Thyroid gland (tissue), 4 donors: ENCODE results near the gene IVD. TPM values are rescaled to one million over a fixed set of nuclear protein-coding genes. Genes with fewer than 3 reads are reported as not detected.

Source experiments
- DNase-seq, 2 donors: peaks; one replicate each; pipeline ENCODE4 v3.0.0-alpha.2; 2019
- H3K27ac ChIP-seq, 3 donors: fragments of 200-600 bp; sonication (generic); 1 replicate in 2 of 3; 2 replicates in 1 of 3; pipeline ENCODE4 v1.5.1; 2016 to 2019; ENCODE audit warnings: mild to moderate bottlenecking in 1 of 3, moderate library complexity in 1 of 3
- H3K27me3 ChIP-seq: fragments of 200-600 bp; sonication (generic); one replicate; pipeline ENCODE4 v1.5.1; 2019
- H3K36me3 ChIP-seq, 2 donors: fragments of 200-600 bp; sonication (generic); one replicate each; pipeline ENCODE4 v1.5.1; 2016 to 2019
- H3K4me1 ChIP-seq, 2 donors: fragments of 200-600 bp; sonication (generic); one replicate each; pipeline ENCODE4 v1.5.1; 2017 to 2019
- H3K4me3 ChIP-seq, 3 donors: fragments of 200-600 bp; sonication (generic); replicated peaks in 1 of 3; 1 replicate in 2 of 3; 2 replicates in 1 of 3; pipeline ENCODE4 v1.5.1; 2016; ENCODE audit warnings: mild to moderate bottlenecking in 1 of 3
- H3K9me3 ChIP-seq: fragments of 200-600 bp; sonication (generic); one replicate; pipeline ENCODE4 v1.5.1; 2017
- POLR2A ChIP-seq, 2 donors: fragments of 450-650 bp; IDR thresholded peaks; one replicate each; pipeline ENCODE4 v1.6.1; 2017; ENCODE audit warnings: antibody characterized with exemption in 2 of 2, mild to moderate bottlenecking in 2 of 2, moderate library complexity in 1 of 2
- WGBS, 2 donors: methylation state at CpG; one replicate each; pipeline ENCODE4 v1.1.5; 2017; 5-methylcytosine and 5-hydroxymethylcytosine counted together
- intact Hi-C: fragments of 100-400 bp; cut with DNase I; formaldehyde crosslinking; loops from one replicate; pipeline ENCODE4 v1.15.1; 2023
- total RNA-seq, 4 donors: library from RNA; depleted of rRNA; stranded (reverse); fragments of >200 nt; gene quantifications; one replicate each; pipeline ENCODE4 v1.2.3, GENCODE V29; 2016
- TF ChIP-seq, protein P1 (sequence below), 6 experiments: fragments of 200-600 bp in 3 of 6; fragments of 450-650 bp in 3 of 6; sonication (generic) in 3 of 6; IDR thresholded peaks; one replicate each; pipeline ENCODE4 v1.5.1; 2016 to 2019; ENCODE audit warnings: antibody characterized with exemption in 6 of 6, mild to moderate bottlenecking in 2 of 6, inconsistent platforms in 1 of 6, moderate library complexity in 1 of 6

IVD gene
- total RNA-seq, 4 donors from 2014 or later, result 393 to 723 (median 539) TPM

DNA sequence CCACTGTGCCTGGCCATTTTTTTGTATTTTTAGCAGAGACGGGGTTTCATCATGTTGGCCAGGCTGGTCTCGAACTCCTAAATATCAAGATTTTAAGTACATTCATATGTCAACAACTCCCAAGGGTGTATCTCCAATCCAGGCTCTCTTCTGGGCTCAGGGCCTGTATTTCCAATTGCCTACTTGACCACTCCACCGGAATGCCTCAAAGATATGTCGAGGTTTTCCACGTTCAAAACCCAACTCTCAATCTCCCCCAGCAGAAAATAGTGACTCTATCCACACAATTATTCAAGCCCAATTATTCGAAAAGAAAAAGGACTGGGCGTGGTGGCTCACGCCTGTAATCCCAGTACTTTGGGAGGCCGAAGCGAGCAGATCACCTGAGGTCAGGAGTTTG is 25.0 kb upstream of the IVD start:
- no peak for TF ChIP-seq POLR2A (IDR thresholded peaks at IDR 0.05)
- TF ChIP-seq, protein P1, sequence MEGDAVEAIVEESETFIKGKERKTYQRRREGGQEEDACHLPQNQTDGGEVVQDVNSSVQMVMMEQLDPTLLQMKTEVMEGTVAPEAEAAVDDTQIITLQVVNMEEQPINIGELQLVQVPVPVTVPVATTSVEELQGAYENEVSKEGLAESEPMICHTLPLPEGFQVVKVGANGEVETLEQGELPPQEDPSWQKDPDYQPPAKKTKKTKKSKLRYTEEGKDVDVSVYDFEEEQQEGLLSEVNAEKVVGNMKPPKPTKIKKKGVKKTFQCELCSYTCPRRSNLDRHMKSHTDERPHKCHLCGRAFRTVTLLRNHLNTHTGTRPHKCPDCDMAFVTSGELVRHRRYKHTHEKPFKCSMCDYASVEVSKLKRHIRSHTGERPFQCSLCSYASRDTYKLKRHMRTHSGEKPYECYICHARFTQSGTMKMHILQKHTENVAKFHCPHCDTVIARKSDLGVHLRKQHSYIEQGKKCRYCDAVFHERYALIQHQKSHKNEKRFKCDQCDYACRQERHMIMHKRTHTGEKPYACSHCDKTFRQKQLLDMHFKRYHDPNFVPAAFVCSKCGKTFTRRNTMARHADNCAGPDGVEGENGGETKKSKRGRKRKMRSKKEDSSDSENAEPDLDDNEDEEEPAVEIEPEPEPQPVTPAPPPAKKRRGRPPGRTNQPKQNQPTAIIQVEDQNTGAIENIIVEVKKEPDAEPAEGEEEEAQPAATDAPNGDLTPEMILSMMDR (IDR thresholded peaks at IDR 0.05), result no peak
- 93 to 96% methylated on average over 10 of the region's 10 CpGs for WGBS, 2 donors
- intact Hi-C loops, result no loop called here
- H3K27me3 ChIP-seq, result no peaks in the 10 kb centered on the region
- H3K4me1 ChIP-seq, result peaks cover 44 to 72% of the 10 kb centered on the region in 2 donors
- peak overlapping the region; percentile 92 to 96 (median 95) for H3K27ac ChIP-seq
- DNase-seq, result no peak
- H3K9me3 ChIP-seq, result no peaks in the 10 kb centered on the region
- H3K4me3 ChIP-seq, result no peak overlapping the region
- no peaks in the 10 kb centered on the region for H3K36me3 ChIP-seq

DNA sequence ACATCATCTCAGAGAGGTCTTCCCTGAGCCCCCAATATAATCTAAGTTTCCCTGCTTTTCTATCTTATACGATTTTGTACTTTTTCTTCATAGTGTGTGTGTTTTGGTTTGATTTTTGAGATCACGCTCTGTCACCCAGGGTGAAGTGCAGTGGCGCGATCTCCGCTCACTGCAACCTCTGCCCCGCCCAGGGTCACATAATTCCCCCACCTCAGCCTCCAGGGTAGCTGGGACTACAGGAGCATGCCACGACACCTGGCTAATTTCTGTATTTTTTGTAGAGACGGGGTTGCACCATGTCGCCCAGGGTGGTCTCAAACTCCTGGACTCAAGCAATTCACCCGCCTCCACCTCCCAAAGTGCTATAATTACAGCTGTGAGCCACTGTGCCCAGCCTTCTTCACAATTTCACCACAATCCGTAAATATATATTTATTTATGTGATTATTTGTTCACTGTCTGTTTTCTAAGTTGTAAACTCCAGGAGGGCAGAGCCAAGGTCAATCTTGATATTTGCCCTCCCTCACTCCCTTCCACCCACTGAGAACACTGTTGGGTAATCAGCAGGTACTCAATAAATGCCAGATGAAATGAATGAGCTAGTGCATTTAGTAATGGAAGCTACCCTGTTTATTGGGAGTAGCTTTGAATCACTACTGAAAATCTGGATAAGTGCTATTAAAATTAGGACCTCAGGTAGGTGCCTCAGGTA is 23.6 kb upstream of the IVD start:
- no peak for DNase-seq
- Histone ChIP-seq H3K4me1 (peaks cover 43 to 69% of the 10 kb centered on the region in 2 donors), H3K9me3 (no peaks in the 10 kb centered on the region), H3K27me3 (no peaks in the 10 kb centered on the region), H3K27ac (peak overlapping the region in 2 of 3 donors; percentile 94 to 96), H3K4me3 (no peak overlapping the region), H3K36me3 (peaks cover 1 to 3% of the 10 kb centered on the region in 2 donors)
- no peak for TF ChIP-seq POLR2A (IDR thresholded peaks at IDR 0.05)
- TF ChIP-seq, protein P1 (IDR thresholded peaks at IDR 0.05), result no peak
- WGBS, 2 donors, result 93 to 94% methylated on average over 11 of the region's 11 CpGs
- intact Hi-C loops, result no loop called here

DNA sequence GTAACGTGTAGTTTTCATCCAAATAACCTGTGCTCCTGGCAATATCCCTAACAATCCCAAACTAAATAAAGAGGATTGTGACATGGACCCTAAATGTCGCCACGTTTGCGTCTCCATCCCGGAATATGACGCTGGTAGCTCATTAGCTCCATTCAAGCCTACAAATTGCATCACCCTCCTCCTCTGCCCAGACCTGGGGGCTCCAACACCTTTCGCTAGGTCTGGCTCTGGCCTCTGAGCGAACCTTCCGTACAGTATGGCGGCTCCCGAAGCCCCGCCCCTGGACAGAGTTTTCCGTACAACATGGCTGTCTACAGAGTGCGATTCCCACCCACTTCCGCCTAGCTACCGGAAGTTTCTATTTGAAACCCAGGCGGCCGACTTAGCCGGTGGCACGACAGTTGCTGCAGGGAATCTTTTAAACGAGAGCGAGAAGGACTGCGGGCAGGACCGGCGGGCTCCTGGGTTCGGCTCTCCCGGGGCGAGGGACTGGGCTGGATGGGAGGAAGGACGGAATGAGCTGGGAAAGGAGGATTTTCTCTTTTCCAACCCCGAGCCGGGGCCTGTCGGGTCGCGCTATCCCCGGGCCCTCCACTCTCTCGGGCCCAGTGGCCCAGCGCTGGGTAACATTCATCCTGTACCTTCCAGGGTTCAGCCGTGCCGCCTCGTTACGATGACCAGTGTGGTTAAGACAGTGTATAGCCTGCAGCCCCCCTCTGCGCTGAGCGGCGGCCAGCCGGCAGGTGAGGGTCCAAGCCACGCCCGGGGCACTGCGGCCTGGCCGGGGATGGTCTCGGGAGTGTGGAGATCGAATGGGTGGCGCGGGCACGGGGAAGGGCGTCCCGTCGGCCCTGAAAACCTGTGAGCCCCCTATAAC is 22.8 kb upstream of the IVD start, which contains the start of gene KNSTRN:
Gene KNSTRN, plus strand, starts transcription at position 142 of the 877 bp plus-strand sequence. Its CDS starts 115 bp downstream, at position 257.
- DNase-seq, result peak; percentile 95 to 97
- Histone ChIP-seq H3K4me1 (peaks cover 51 to 69% of the 10 kb centered on the region in 2 donors), H3K27me3 (no peaks in the 10 kb centered on the region), H3K9me3 (no peaks in the 10 kb centered on the region), H3K4me3 (peak within 1 kb of the TSS; percentile 84 to 91 (median 89)), H3K27ac (peak within 1 kb of the TSS; percentile 94 to 97 (median 96)), H3K36me3 (peaks cover 10 to 11% of the 10 kb centered on the region in 2 donors)
- WGBS, 2 donors, result 3 to 12% methylated on average over 20 to 44 of the region's 57 CpGs
- peak; percentile 72 to 97 for TF ChIP-seq POLR2A (IDR thresholded peaks at IDR 0.05)
- TF ChIP-seq, protein P1 (IDR thresholded peaks at IDR 0.05), result no peak
- intact Hi-C loops, result no loop called here

DNA sequence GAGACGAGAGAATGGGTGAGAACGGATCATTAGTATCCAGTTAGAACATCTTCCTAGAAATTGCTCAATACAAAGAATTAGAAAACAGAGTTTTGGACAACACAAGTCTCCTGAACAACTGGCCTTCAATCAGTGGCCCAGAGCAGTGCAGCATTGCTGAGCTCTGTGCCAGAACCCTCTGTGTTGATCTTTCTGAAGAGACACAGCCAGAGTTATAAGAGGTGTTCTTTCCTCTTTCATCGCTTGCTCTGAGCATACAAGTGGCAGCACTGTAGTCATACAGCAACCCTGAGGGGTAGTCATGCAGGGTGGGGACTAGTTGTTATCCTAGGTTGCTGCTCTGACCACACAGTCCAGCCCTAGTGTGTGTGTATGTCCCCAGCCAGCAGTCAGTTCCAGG is 19.1 kb upstream of the IVD start:
- H3K4me3 ChIP-seq, result peak overlapping the region in 1 of 3 donors; percentile 84
- WGBS, 2 donors, result 28 to 55% methylated on average over 3 of the region's 3 CpGs
- H3K9me3 ChIP-seq, result no peaks in the 10 kb centered on the region
- peaks cover 58 to 72% of the 10 kb centered on the region in 2 donors for H3K4me1 ChIP-seq
- H3K27me3 ChIP-seq, result no peaks in the 10 kb centered on the region
- peak overlapping the region; percentile 96 to 97 (median 97) for H3K27ac ChIP-seq
- H3K36me3 ChIP-seq, result peaks cover 14 to 32% of the 10 kb centered on the region in 2 donors
- DNase-seq, result peak; percentile 88 to 92
- peak in 1 of 2 donors; percentile 87 for TF ChIP-seq POLR2A (IDR thresholded peaks at IDR 0.05)
- TF ChIP-seq, protein P1 (IDR thresholded peaks at IDR 0.05), result no peak
- intact Hi-C loops, result no loop called here
